8988T (cell line): Measurements from ENCODE around the gene UBE2U.

Experiments used
- DNase-seq: peaks from one replicate; pipeline ENCODE4 v3.0.0; 2011

The UBE2U gene

GRCh38 chr1:64203420-64203819 lies at the start of gene UBE2U:
Gene UBE2U (plus strand): TSS chr1:64203623. CDS start chr1:64204051, 428 bp downstream.
- DNase-seq, result no peak

GRCh38 chr1:64155278-64155677 lies 48.1 kb upstream of the UBE2U start:
- no peak for DNase-seq

GRCh38 chr1:64161357-64161941 lies 42.0 kb upstream of the UBE2U start:
- no peak for DNase-seq

GRCh38 chr1:64162151-64162550 lies 41.3 kb upstream of the UBE2U start:
- no peak for DNase-seq

- no peak for DNase-seq
Measured at GRCh38 chr1:64162804-64163203, 40.6 kb upstream of the UBE2U start.

- DNase-seq, result no peak
Measured at GRCh38 chr1:64163431-64163830, 40.0 kb upstream of the UBE2U start.

GRCh38 chr1:64163970-64164369 lies 39.5 kb upstream of the UBE2U start:
- DNase-seq, result no peak

- DNase-seq, result no peak
Measured at GRCh38 chr1:64166629-64167028, 36.8 kb upstream of the UBE2U start.

GRCh38 chr1:64167176-64167575 lies 36.2 kb upstream of the UBE2U start:
- DNase-seq, result no peak

- no peak for DNase-seq
Measured at GRCh38 chr1:64171246-64171645, 32.2 kb upstream of the UBE2U start.

- DNase-seq, result no peak
Measured at GRCh38 chr1:64171797-64172281, 31.6 kb upstream of the UBE2U start.

GRCh38 chr1:64172458-64172983 lies 30.9 kb upstream of the UBE2U start:
- DNase-seq, result no peak

GRCh38 chr1:64173336-64173940 lies 30.0 kb upstream of the UBE2U start:
- DNase-seq, result no peak

- DNase-seq, result no peak
Measured at GRCh38 chr1:64175639-64176038, 27.8 kb upstream of the UBE2U start.

- no peak for DNase-seq
Measured at GRCh38 chr1:64176659-64177058, 26.8 kb upstream of the UBE2U start.

- no peak for DNase-seq
Measured at GRCh38 chr1:64179588-64179987, 23.8 kb upstream of the UBE2U start.

GRCh38 chr1:64182207-64182606 lies 21.2 kb upstream of the UBE2U start:
- no peak for DNase-seq

GRCh38 chr1:64183395-64184002 lies 19.9 kb upstream of the UBE2U start:
- no peak for DNase-seq

GRCh38 chr1:64184003-64184440 lies 19.4 kb upstream of the UBE2U start:
- no peak for DNase-seq

- DNase-seq, result no peak
Measured at GRCh38 chr1:64186138-64186897, 17.1 kb upstream of the UBE2U start.

GRCh38 chr1:64186898-64187280 lies 16.5 kb upstream of the UBE2U start:
- DNase-seq, result no peak

- DNase-seq, result no peak
Measured at GRCh38 chr1:64187646-64188045, 15.8 kb upstream of the UBE2U start.

GRCh38 chr1:64192290-64192689 lies 11.1 kb upstream of the UBE2U start:
- DNase-seq, result no peak
